GM23338 (cell line): Measurements from ENCODE around the gene FOXJ1. TPM values are rescaled to one million over a fixed set of nuclear protein-coding genes. Genes with fewer than 3 reads are reported as not detected.

Experiments
- ATAC-seq: fragments of 200-7000 bp; cut with Tn5 transposase; 3 replicates; pipeline ENCODE4 v1.9.1; 2020
- DNase-seq: peaks from one replicate; pipeline ENCODE4 v3.0.0-alpha.2; 2015; ENCODE audit warnings: low spot score
- H2AFZ ChIP-seq: fragments of 200-600 bp; sonication (generic); 2 replicates; pipeline ENCODE4 v1.8.0; 2016; ENCODE audit warnings: antibody characterized with exemption, mild to moderate bottlenecking, moderate library complexity
- H3F3A ChIP-seq: fragments of 200-600 bp; sonication (generic); replicated peaks from 2 replicates; pipeline ENCODE4 v1.8.0; 2017; ENCODE audit warnings: antibody characterized with exemption, mixed run types, low read depth
- H3K27ac ChIP-seq: fragments of 200-600 bp; sonication (generic); 2 replicates; pipeline ENCODE4 v1.6.1; 2016; ENCODE audit warnings: low read depth
- H3K27me3 ChIP-seq: fragments of 200-600 bp; sonication (generic); 2 replicates; pipeline ENCODE4 v1.8.0; 2016; ENCODE audit warnings: mild to moderate bottlenecking, mixed run types, moderate library complexity; ENCODE audit not compliant: insufficient read depth
- H3K36me3 ChIP-seq: fragments of 200-600 bp; sonication (generic); 2 replicates; pipeline ENCODE4 v1.8.0; 2016; ENCODE audit warnings: mild to moderate bottlenecking; ENCODE audit not compliant: insufficient read depth
- H3K4me1 ChIP-seq: fragments of 200-600 bp; sonication (generic); 2 replicates; pipeline ENCODE4 v1.8.0; 2016; ENCODE audit warnings: mild to moderate bottlenecking, moderate library complexity; ENCODE audit not compliant: insufficient read depth
- H3K4me2 ChIP-seq: fragments of 200-600 bp; sonication (generic); 2 replicates; pipeline ENCODE4 v1.7.1; 2017; ENCODE audit warnings: mixed run types
- H3K4me3 ChIP-seq: fragments of 200-600 bp; sonication (generic); 2 replicates; pipeline ENCODE4 v1.6.1; 2016; ENCODE audit warnings: mixed run types
- H3K79me2 ChIP-seq: fragments of 200-600 bp; sonication (generic); replicated peaks from 2 replicates; pipeline ENCODE4 v1.8.0; 2017; ENCODE audit warnings: mild to moderate bottlenecking; ENCODE audit not compliant: insufficient read depth
- H3K9me2 ChIP-seq: fragments of 200-600 bp; sonication (generic); 2 replicates; pipeline ENCODE4 v1.8.0; 2017; ENCODE audit not compliant: insufficient read depth
- H4K20me1 ChIP-seq: fragments of 200-600 bp; sonication (generic); replicated peaks from 2 replicates; pipeline ENCODE4 v1.8.0; 2017; ENCODE audit warnings: mild to moderate bottlenecking; ENCODE audit not compliant: insufficient read depth
- H3K27ac Mint-ChIP-seq: 2 replicates; pipeline ENCODE4 v1.8.0; 2020; ENCODE audit warnings: inconsistent platforms, mild to moderate bottlenecking, moderate library complexity, mixed read lengths
- H3K27me3 Mint-ChIP-seq: 3 replicates; pipeline ENCODE4 v1.8.0; 2022; ENCODE audit warnings: low read depth, mild to moderate bottlenecking, moderate library complexity, mixed read lengths, inconsistent platforms; ENCODE audit not compliant: insufficient read depth, poor library complexity
- H3K36me3 Mint-ChIP-seq: 3 replicates; pipeline ENCODE4 v1.8.0; 2021; ENCODE audit warnings: low read depth, mild to moderate bottlenecking, inconsistent platforms, moderate library complexity, mixed read lengths
- H3K4me1 Mint-ChIP-seq: 3 replicates; pipeline ENCODE4 v1.8.0; 2020; ENCODE audit warnings: mild to moderate bottlenecking, inconsistent platforms, mixed read lengths
- H3K4me3 Mint-ChIP-seq: 3 replicates; pipeline ENCODE4 v1.8.0; 2021; ENCODE audit warnings: moderate library complexity, mild to moderate bottlenecking, inconsistent platforms, mixed read lengths
- H3K9me3 Mint-ChIP-seq: 3 replicates; pipeline ENCODE4 v1.8.0; 2020; ENCODE audit warnings: moderate library complexity, mild to moderate bottlenecking, inconsistent platforms, mixed read lengths
- CREB1 ChIP-seq: fragments of 250-450 bp; sonication (Bioruptor Pico); IDR thresholded peaks from 2 replicates; pipeline ENCODE4 v1.5.0; 2020; ENCODE audit warnings: low read depth, mild to moderate bottlenecking, moderate library complexity
- EZH2 ChIP-seq: fragments of 200-600 bp; sonication (generic); IDR thresholded peaks from one replicate; pipeline ENCODE4 v1.8.0; 2017; ENCODE audit warnings: antibody characterized with exemption, mild to moderate bottlenecking, low read depth; ENCODE audit not compliant: unreplicated experiment
- EZH2phosphoT487 ChIP-seq: fragments of 200-600 bp; sonication (generic); IDR thresholded peaks from one replicate; pipeline ENCODE4 v1.8.1; 2018; ENCODE audit warnings: antibody characterized with exemption; ENCODE audit not compliant: unreplicated experiment
- JUNB ChIP-seq: IDR thresholded peaks from one replicate; pipeline ENCODE4 v1.6.1; 2016; ENCODE audit warnings: antibody characterized with exemption; ENCODE audit not compliant: unreplicated experiment
- NANOG ChIP-seq: IDR thresholded peaks from 2 replicates; pipeline ENCODE4 v1.6.1; 2016; ENCODE audit warnings: antibody characterized with exemption, borderline replicate concordance
- POLR2AphosphoS5 ChIP-seq: IDR thresholded peaks from 2 replicates; pipeline ENCODE4 v1.6.1; 2016; ENCODE audit warnings: antibody characterized with exemption, low read depth
- STAT1 ChIP-seq: IDR thresholded peaks from one replicate; pipeline ENCODE4 v1.6.1; 2016; ENCODE audit warnings: antibody characterized with exemption; ENCODE audit not compliant: unreplicated experiment
- ZNF114 ChIP-seq: fragments of 250-450 bp; sonication (Bioruptor Pico); IDR thresholded peaks from 2 replicates; pipeline ENCODE4 v1.5.0; 2020; ENCODE audit warnings: mild to moderate bottlenecking, moderate library complexity
- ZNF331 ChIP-seq: fragments of 250-450 bp; sonication (Bioruptor Pico); IDR thresholded peaks from 2 replicates; pipeline ENCODE4 v1.5.0; 2020; ENCODE audit warnings: low read depth, mild to moderate bottlenecking, moderate library complexity
- polyA plus RNA-seq: library from polyadenylated mRNA; unstranded; fragments of >200 nt; fragmentation: Nextera tagmentation; extraction: Ambion mirVana; gene quantifications from 2 replicates; pipeline ENCODE4 v1.2.1, GENCODE V29; 2016
- total RNA-seq: library from RNA; depleted of rRNA; stranded (reverse); fragments of >200 nt; shearing (Covaris generic); gene quantifications from 2 replicates; pipeline ENCODE4 v1.2.3, GENCODE V29; 2014
- TF ChIP-seq, protein P1 (sequence below), 2 experiments: fragments of 200-600 bp in 1 of 2; sonication (generic) in 1 of 2; conservative IDR thresholded peaks; 2 replicates each; pipeline versions ENCODE4 v1.5.1 to v1.6.1; 2016 to 2017; ENCODE audit warnings: antibody characterized with exemption in 2 of 2, low read depth in 2 of 2, mild to moderate bottlenecking in 2 of 2, moderate library complexity in 1 of 2
- TF ChIP-seq, protein P2 (sequence below): IDR thresholded peaks from one replicate; pipeline ENCODE4 v1.6.1; 2018; ENCODE audit warnings: antibody characterized with exemption; ENCODE audit not compliant: unreplicated experiment
- TF ChIP-seq, protein P3 (sequence below): fragments of 250-450 bp; sonication (Bioruptor Pico); IDR thresholded peaks from 2 replicates; pipeline ENCODE4 v1.5.0; 2020; ENCODE audit warnings: mild to moderate bottlenecking, moderate library complexity
- TF ChIP-seq, protein P4 (sequence below): IDR thresholded peaks from 2 replicates; pipeline ENCODE4 v1.6.1; 2016; ENCODE audit warnings: antibody characterized with exemption

The FOXJ1 gene
- total and polyA plus RNA-seq, 2 experiments from 2014 or later = 2.3 to 12.3 TPM

DNA sequence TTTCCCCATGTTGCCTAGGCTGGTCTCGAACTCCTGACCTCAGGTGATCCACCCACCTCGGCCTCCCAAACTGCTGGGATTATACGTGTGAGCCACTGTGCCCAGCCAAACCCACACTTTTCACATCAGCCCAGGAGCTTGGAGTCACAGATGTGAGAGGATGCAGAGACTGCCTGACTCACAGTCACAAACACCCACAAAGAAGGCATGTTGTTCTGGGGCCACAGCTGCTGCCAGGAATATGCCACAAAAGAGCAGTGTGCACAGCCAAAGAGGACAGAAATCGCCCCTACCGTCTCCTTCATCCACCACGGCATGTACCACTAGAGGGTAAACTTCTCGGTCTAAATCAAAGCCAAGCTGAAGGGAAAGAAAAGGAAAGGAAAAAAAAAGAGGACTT is 25.1 kb upstream of the FOXJ1 start:
- DNase-seq (no peak), ATAC-seq (no peak)
- Histone ChIP-seq H2AFZ (no peak overlapping the region), H3K79me2 (no peaks in the 10 kb centered on the region), H3K27ac (no peak overlapping the region), H3K36me3 (no peaks in the 10 kb centered on the region), H3K27me3 (no peaks in the 10 kb centered on the region), H3F3A (peaks cover 8% of the 10 kb centered on the region; the same call in 1 of the 2 replicates), H3K4me1 (peaks cover 14% of the 10 kb centered on the region), H3K9me2 (no peaks in the 10 kb centered on the region), H4K20me1 (no peaks in the 10 kb centered on the region), H3K4me3 (no peak overlapping the region), H3K4me2 (no peak overlapping the region)
- Mint-ChIP-seq H3K9me3 (no peaks in the 10 kb centered on the region), H3K4me1 (peaks cover 16% of the 10 kb centered on the region), H3K27me3 (peaks cover 2% of the 10 kb centered on the region), H3K4me3 (no peak overlapping the region), H3K27ac (no peak overlapping the region; the same call in 1 of the 2 replicates), H3K36me3 (no peaks in the 10 kb centered on the region)
- no peak for TF ChIP-seq ZNF331
- no peak for TF ChIP-seq EZH2phosphoT487
- TF ChIP-seq POLR2AphosphoS5 = no peak
- TF ChIP-seq, protein P1, sequence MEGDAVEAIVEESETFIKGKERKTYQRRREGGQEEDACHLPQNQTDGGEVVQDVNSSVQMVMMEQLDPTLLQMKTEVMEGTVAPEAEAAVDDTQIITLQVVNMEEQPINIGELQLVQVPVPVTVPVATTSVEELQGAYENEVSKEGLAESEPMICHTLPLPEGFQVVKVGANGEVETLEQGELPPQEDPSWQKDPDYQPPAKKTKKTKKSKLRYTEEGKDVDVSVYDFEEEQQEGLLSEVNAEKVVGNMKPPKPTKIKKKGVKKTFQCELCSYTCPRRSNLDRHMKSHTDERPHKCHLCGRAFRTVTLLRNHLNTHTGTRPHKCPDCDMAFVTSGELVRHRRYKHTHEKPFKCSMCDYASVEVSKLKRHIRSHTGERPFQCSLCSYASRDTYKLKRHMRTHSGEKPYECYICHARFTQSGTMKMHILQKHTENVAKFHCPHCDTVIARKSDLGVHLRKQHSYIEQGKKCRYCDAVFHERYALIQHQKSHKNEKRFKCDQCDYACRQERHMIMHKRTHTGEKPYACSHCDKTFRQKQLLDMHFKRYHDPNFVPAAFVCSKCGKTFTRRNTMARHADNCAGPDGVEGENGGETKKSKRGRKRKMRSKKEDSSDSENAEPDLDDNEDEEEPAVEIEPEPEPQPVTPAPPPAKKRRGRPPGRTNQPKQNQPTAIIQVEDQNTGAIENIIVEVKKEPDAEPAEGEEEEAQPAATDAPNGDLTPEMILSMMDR (conservative IDR thresholded peaks at IDR 0.05; ENCODE audit: low read depth in 2 of 2) = no peak
- TF ChIP-seq EZH2 = no peak
- TF ChIP-seq STAT1 = no peak
- TF ChIP-seq CREB1 = no peak
- TF ChIP-seq, protein P2, sequence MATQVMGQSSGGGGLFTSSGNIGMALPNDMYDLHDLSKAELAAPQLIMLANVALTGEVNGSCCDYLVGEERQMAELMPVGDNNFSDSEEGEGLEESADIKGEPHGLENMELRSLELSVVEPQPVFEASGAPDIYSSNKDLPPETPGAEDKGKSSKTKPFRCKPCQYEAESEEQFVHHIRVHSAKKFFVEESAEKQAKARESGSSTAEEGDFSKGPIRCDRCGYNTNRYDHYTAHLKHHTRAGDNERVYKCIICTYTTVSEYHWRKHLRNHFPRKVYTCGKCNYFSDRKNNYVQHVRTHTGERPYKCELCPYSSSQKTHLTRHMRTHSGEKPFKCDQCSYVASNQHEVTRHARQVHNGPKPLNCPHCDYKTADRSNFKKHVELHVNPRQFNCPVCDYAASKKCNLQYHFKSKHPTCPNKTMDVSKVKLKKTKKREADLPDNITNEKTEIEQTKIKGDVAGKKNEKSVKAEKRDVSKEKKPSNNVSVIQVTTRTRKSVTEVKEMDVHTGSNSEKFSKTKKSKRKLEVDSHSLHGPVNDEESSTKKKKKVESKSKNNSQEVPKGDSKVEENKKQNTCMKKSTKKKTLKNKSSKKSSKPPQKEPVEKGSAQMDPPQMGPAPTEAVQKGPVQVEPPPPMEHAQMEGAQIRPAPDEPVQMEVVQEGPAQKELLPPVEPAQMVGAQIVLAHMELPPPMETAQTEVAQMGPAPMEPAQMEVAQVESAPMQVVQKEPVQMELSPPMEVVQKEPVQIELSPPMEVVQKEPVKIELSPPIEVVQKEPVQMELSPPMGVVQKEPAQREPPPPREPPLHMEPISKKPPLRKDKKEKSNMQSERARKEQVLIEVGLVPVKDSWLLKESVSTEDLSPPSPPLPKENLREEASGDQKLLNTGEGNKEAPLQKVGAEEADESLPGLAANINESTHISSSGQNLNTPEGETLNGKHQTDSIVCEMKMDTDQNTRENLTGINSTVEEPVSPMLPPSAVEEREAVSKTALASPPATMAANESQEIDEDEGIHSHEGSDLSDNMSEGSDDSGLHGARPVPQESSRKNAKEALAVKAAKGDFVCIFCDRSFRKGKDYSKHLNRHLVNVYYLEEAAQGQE = no peak
- no peak for TF ChIP-seq ZNF114 (CRISPR knock-in tag)
- TF ChIP-seq NANOG = no peak
- TF ChIP-seq, protein P3, sequence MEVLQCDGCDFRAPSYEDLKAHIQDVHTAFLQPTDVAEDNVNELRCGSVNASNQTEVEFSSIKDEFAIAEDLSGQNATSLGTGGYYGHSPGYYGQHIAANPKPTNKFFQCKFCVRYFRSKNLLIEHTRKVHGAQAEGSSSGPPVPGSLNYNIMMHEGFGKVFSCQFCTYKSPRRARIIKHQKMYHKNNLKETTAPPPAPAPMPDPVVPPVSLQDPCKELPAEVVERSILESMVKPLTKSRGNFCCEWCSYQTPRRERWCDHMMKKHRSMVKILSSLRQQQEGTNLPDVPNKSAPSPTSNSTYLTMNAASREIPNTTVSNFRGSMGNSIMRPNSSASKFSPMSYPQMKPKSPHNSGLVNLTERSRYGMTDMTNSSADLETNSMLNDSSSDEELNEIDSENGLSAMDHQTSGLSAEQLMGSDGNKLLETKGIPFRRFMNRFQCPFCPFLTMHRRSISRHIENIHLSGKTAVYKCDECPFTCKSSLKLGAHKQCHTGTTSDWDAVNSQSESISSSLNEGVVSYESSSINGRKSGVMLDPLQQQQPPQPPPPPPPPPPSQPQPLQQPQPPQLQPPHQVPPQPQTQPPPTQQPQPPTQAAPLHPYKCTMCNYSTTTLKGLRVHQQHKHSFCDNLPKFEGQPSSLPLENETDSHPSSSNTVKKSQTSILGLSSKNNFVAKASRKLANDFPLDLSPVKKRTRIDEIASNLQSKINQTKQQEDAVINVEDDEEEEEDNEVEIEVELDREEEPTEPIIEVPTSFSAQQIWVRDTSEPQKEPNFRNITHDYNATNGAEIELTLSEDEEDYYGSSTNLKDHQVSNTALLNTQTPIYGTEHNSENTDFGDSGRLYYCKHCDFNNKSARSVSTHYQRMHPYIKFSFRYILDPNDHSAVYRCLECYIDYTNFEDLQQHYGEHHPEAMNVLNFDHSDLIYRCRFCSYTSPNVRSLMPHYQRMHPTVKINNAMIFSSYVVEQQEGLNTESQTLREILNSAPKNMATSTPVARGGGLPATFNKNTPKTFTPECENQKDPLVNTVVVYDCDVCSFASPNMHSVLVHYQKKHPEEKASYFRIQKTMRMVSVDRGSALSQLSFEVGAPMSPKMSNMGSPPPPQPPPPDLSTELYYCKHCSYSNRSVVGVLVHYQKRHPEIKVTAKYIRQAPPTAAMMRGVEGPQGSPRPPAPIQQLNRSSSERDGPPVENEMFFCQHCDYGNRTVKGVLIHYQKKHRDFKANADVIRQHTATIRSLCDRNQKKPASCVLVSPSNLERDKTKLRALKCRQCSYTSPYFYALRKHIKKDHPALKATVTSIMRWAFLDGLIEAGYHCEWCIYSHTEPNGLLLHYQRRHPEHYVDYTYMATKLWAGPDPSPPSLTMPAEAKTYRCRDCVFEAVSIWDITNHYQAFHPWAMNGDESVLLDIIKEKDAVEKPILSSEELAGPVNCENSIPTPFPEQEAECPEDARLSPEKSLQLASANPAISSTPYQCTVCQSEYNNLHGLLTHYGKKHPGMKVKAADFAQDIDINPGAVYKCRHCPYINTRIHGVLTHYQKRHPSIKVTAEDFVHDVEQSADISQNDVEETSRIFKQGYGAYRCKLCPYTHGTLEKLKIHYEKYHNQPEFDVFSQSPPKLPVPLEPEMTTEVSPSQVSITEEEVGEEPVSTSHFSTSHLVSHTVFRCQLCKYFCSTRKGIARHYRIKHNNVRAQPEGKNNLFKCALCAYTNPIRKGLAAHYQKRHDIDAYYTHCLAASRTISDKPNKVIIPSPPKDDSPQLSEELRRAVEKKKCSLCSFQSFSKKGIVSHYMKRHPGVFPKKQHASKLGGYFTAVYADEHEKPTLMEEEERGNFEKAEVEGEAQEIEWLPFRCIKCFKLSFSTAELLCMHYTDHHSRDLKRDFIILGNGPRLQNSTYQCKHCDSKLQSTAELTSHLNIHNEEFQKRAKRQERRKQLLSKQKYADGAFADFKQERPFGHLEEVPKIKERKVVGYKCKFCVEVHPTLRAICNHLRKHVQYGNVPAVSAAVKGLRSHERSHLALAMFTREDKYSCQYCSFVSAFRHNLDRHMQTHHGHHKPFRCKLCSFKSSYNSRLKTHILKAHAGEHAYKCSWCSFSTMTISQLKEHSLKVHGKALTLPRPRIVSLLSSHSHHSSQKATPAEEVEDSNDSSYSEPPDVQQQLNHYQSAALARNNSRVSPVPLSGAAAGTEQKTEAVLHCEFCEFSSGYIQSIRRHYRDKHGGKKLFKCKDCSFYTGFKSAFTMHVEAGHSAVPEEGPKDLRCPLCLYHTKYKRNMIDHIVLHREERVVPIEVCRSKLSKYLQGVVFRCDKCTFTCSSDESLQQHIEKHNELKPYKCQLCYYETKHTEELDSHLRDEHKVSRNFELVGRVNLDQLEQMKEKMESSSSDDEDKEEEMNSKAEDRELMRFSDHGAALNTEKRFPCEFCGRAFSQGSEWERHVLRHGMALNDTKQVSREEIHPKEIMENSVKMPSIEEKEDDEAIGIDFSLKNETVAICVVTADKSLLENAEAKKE = no peak
- TF ChIP-seq, protein P4, sequence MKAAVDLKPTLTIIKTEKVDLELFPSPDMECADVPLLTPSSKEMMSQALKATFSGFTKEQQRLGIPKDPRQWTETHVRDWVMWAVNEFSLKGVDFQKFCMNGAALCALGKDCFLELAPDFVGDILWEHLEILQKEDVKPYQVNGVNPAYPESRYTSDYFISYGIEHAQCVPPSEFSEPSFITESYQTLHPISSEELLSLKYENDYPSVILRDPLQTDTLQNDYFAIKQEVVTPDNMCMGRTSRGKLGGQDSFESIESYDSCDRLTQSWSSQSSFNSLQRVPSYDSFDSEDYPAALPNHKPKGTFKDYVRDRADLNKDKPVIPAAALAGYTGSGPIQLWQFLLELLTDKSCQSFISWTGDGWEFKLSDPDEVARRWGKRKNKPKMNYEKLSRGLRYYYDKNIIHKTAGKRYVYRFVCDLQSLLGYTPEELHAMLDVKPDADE = no peak
- no peak for TF ChIP-seq JUNB
